Measurements from ENCODE around the gene TSPAN8. TPM values are rescaled to one million over a fixed set of nuclear protein-coding genes. Genes with fewer than 3 reads are reported as not detected.
"Not testable (repeated sequence)": the region's sequence is repeated elsewhere in the genome, so short reads cannot be mapped to it uniquely, and the experiment has no call there.

TSPAN8 gene
- total RNA-seq, 1 donor from 2014 or later: not detected

- ATAC-seq (ENCODE audit: poor library complexity): no peak
- intact Hi-C loops (cut with DNase I): no loop called here
Measured at GRCh38 chr12:71135812-71136176, 22.0 kb downstream of the TSPAN8 start.

GRCh38 chr12:71135077-71135811 is 22.6 kb downstream of the TSPAN8 start:
- intact Hi-C loops (cut with DNase I): no loop called here

More at GRCh38 chr12:71135812-71136176, 22.0 kb downstream of the TSPAN8 start:
- no peak for DNase-seq

GRCh38 chr12:71134405-71134804 is 23.4 kb downstream of the TSPAN8 start:
- intact Hi-C loops (cut with DNase I): no loop called here
- DNase-seq (no peak), ATAC-seq (ENCODE audit: poor library complexity) (no peak)

More at GRCh38 chr12:71135077-71135811, 22.6 kb downstream of the TSPAN8 start:
- no peak for ATAC-seq (ENCODE audit: poor library complexity)
- no peak for DNase-seq

GRCh38 chr12:71130521-71131069 is 27.2 kb downstream of the TSPAN8 start:
- DNase-seq (no peak), ATAC-seq (ENCODE audit: poor library complexity) (no peak)
- intact Hi-C loops (cut with DNase I): no loop called here

GRCh38 chr12:71129364-71129763 is 28.4 kb downstream of the TSPAN8 start:
- ATAC-seq (ENCODE audit: poor library complexity): no peak
- no peak for DNase-seq
- intact Hi-C loops (cut with DNase I): no loop called here

GRCh38 chr12:71128191-71128788 is 29.5 kb downstream of the TSPAN8 start:
- ATAC-seq (ENCODE audit: poor library complexity) (no peak), DNase-seq (no peak)
- intact Hi-C loops (cut with DNase I): no loop called here

DNA sequence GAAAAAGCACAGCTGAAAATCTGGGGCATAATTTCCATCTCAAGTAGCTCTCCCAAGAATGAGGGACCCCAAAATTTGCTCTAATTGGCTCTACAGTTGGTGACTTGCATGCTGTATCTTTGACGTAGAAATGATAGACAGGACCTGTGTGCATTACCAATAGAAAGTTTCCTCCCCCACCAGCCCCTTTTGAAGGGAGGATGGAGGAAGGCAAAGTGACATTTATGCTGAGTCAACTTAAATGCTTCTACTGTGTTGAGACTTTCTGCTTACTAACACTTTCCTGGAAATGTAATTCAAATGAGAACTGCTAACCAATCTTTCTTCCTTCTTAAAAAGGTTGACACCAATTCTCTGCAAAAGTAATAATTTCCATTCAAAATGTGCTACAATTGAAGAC is 31.9 kb downstream of the TSPAN8 start:
- ATAC-seq (ENCODE audit: poor library complexity): no peak
- intact Hi-C loops (cut with DNase I): no loop called here
- no peak for DNase-seq

GRCh38 chr12:71125515-71125914 is 32.3 kb downstream of the TSPAN8 start:
- DNase-seq (no peak), ATAC-seq (ENCODE audit: poor library complexity) (no peak)
- intact Hi-C loops (cut with DNase I): no loop called here

- intact Hi-C loops (cut with DNase I): no loop called here
- ATAC-seq (ENCODE audit: poor library complexity): no peak
- DNase-seq: no peak
Measured at GRCh38 chr12:71124835-71125460, 32.9 kb downstream of the TSPAN8 start.

DNA sequence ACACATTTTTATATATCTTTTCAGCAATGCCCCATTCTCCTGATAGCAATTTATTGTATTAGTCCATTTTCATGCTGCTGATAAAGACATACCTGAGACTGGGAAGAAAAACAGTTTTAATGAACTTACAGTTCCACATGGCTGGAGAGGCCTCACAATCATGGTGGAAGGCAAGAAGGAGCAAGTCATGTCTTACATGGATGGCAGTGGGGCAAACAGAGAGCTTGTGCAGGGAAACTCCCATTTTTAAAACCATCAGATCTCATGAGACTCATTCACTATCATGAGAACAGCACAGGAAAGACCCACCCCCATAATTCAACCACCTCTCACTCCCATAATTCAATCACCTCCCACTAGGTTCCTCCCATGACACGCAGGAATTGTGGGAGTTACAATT is 44.7 kb downstream of the TSPAN8 start:
- intact Hi-C loops (cut with DNase I); ATAC-seq (ENCODE audit: poor library complexity): not testable (repeated sequence)

GRCh38 chr12:71109834-71110233 is 48.0 kb downstream of the TSPAN8 start:
- no peak for ATAC-seq (ENCODE audit: poor library complexity)
- DNase-seq: no peak
- intact Hi-C loops (cut with DNase I): no loop called here

More for the DNA sequence above, 44.7 kb downstream of the TSPAN8 start:
- DNase-seq: not testable (repeated sequence)

GRCh38 chr12:71108355-71108754 is 49.4 kb downstream of the TSPAN8 start:
- no peak for ATAC-seq (ENCODE audit: poor library complexity)
- no peak for DNase-seq
- intact Hi-C loops (cut with DNase I): no loop called here

GRCh38 chr12:71107936-71108335 is 49.9 kb downstream of the TSPAN8 start:
- intact Hi-C loops (cut with DNase I): no loop called here
- ATAC-seq (ENCODE audit: poor library complexity) (peak; percentile 56), DNase-seq (no peak)

DNA sequence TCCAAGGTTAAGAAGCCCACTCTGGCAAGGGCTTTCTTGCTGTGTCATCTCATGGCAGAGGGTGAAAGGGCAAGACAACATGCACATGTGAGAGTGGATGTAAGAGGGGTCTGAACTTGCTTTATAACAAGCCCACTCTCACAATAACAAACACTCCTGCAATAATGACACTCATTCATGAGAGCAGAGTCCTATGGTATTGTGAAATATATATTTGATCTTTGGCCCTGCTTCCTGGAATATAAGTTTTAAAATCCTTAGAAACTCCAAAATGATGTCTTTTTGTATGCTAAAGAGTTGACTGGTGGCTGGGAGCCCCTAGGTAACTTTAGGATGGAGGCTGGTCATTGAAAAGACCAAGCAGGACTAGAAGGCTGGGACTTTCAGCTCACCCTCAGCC is 51.8 kb downstream of the TSPAN8 start:
- intact Hi-C loops (cut with DNase I): no loop called here
- DNase-seq (no peak), ATAC-seq (ENCODE audit: poor library complexity) (no peak)

GRCh38 chr12:71092290-71092689 is 65.5 kb downstream of the TSPAN8 start:
- no peak for ATAC-seq (ENCODE audit: poor library complexity)
- intact Hi-C loops (cut with DNase I): no loop called here
- DNase-seq: no peak

- DNase-seq (no peak), ATAC-seq (ENCODE audit: poor library complexity) (no peak)
- intact Hi-C loops (cut with DNase I): no loop called here
Measured at GRCh38 chr12:71090971-71091370, 66.8 kb downstream of the TSPAN8 start.

DNA sequence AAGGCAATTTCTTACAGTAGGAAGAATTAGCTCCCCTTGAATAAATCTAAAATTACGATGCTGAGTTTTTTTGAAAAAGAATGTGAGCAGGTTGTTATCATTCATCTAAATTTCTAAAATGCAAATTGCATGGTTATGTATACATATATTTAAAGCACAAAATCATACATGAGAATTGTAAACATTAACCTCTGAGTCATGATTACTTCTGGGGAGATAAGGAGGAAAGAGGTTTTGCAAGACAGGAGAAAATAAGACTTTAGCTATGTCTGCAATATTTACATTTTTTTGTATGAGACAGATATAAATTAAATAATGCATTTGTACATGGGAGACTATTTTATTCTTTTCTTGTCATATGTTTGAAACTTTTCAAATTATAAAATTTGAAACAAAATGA is 72.2 kb downstream of the TSPAN8 start:
- no peak for ATAC-seq (ENCODE audit: poor library complexity)
- intact Hi-C loops (cut with DNase I): no loop called here
- no peak for DNase-seq

- ATAC-seq (ENCODE audit: poor library complexity): no peak
- intact Hi-C loops (cut with DNase I): no loop called here
- DNase-seq: no peak
Measured at GRCh38 chr12:71075743-71076142, 82.1 kb downstream of the TSPAN8 start.

All from Right ventricle myocardium superior (tissue), 1 donor.